Stimulated activated CD8-positive, alpha-beta memory T cell treated with anti-CD3 and anti-CD28 coated beads, Interleukin-7, amount 100 ng/mL, for 48 hours (primary cell): ENCODE data around the gene SECTM1.

Experiments used
- DNase-seq, 2 donors: peaks; one replicate each; pipeline ENCODE4 v3.0.0-alpha.2; 2020; ENCODE audit warnings: low read depth in 1 of 2; ENCODE audit errors: extremely low read depth in 1 of 2

The SECTM1 gene

DNA sequence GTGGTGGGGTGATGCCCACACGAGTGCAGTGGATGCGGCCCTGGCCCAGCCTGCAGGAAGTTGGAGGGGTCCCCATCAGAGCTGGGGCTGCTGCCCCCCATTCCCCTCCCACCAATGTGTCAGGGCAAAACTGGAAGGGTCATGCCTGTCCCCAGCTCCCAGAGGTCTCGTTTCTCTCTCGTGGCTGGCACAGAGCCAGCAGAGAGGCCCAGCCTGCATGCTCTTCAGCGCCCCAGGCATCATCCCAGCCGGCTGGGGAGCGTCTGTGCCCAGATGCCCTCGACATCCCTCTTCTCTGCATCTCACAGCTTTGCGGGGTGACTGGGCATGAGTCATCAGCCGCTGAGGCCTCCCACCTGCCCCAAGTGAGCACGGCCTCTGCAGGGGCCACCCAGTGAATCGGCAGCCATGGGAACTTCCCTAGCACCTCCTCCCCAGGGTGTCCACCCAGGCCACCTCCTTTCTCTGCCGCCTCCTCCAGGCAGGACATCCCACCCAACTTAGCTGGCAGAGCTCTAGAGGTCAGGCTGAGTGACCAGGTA is 50.3 kb downstream of the SECTM1 start:
- peak in 1 of 2 donors; percentile 79 for DNase-seq

DNA sequence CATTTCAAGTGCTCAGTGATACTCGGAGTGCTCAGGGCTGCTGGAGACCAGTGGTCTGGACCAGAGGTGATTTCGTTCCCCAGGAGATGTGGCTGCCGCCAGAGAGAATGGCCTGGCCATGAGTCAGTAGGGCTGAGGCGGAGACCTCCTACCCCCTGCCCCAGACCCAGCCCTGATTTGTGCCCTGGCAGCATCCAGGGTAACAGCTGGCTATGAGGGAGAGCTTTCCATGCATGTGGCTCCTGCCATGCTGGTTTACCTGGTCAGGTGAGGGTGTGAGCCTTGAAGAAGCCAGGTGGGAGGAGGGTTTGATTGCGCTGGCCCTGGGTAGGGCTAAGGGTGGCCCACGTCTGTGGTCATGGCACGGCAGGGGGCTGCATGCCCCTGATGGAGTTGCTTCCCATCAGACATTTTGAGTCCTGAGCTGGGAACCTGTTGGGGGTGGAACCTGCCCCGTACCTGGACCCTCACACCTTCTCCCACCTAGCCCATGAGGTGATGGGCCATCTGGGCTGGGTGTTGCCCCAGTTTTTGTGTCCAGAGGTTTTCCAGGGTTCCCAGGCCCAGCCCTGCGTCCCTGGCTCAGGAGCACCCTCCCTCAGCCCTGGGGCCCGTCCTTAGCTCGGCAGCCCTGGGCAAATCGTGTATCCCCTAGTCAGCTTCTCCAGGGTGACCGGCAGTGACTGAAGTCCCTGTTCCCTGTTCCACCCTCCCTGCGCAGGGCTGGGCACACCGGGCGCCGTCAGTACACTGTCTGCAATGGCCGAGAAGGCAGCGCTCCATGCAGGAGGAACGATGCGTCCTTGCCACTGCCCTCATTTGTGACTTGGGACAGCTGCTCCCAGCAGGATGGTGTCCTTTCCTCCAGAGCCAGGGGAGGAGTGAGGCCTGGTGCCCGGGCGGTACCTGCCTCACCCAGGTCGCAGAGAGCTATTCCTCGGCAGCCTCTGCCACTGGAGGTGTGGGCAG is 51.0 kb downstream of the SECTM1 start:
- no peak for DNase-seq

DNA sequence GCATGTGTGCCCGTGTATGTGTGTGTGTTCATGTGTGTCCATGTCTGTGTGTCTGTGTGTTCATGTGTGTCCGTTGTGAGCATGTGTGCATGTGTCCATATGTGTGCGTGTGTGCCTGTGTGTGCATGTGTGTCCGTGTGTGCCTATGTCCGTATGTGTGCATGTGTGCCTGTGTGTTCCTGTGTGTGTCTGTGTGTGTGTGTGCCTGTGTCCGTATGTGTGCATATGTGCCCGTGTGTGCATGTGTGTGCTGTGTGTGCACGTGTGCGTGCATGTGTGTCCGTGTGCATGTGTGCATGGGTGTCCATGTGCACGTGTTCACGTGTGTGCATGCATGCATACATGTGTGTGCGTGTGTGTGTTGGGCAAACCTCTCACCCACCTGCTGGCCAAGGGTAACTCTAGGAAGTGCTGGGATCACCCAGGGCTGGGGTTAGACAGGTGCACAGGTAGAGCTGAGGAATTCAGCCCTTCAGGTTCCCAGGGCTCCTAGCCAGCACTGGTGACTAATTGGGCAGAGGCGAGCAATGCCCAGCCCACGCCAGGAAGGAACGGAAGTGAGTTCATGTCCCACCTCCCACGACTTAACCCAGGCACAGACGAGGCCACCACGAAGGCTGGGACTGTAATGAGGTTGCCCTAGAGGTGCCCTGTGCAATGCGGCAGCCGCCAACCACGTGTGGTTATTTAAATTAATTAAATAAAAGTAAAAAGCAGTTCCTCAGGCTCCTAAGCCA is 51.9 kb downstream of the SECTM1 start:
- no peak for DNase-seq

GRCh38 chr17:82281076-82281475 is 52.5 kb downstream of the SECTM1 start:
- DNase-seq, result no peak

- DNase-seq, result no peak
These were observed 53.0 kb downstream of the SECTM1 start for GRCh38 chr17:82280537-82280936.

DNA sequence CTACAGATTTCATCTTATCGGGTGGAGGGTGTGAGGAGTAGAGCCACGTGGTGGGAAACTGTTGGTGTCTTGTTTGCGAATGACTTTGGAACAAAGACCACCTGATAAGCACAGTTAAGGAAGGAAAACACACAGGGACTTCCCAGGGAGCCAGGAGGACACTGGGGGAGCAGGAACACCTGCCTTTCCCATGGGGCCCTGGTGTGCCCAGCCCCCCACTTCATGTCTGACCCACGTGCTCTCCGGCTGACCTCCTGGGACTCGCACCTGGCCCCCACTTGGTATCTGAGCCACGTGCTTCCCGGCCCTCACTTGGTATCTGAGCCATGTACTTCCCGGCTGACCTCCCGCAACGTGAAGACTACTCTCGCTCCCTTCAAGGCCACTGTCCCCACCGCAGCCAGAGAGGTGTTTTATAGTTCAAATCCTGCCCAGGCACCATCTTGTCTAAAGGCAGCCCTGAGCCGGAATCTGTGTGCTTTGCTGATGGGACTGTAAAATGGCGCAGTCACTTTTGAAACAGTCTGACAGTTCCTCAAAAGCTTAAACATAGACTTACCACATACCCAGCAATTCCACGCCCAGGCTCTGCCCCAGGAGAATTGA is 54.7 kb downstream of the SECTM1 start:
- DNase-seq, result no peak

GRCh38 chr17:82278308-82278707 is 55.3 kb downstream of the SECTM1 start:
- no peak for DNase-seq

DNA sequence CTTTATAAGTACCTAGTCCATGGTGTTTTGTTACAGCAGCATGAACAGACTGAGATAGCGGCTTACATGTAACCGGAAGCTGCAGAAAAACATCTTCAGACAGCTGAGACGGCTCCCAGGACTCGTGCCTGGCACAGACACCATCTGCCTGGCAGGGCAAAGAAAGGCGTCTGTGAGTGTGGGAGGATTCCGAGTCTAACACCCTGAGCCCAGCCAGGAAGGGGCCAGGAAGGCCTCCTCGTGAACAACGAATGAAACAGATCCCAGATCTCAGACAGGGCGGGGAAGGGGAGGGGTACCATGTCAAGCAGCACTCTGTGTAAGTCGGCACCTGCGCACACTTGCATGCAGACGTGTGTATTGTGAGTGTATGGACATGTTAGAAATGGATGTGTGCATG is 55.7 kb downstream of the SECTM1 start:
- DNase-seq, result no peak

DNA sequence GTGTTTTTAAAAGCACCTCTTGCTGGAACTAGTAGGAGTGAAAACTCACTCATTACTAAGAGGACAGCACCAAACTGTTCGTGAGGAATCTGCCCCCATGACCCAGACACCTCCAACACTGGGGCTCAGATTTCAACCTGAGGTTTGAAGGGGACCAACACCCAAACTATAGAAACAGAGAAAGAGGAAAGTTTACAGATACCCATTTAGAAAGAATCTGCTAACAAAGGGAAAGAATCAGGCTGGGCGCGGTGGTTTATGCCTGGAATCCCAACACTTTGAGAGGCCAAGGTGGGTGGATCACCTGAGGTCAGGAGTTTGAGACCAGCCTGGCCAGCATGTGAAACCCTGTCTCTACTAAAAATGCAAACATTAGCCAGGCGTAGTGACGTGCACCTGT is 56.6 kb downstream of the SECTM1 start:
- DNase-seq, result no peak

DNA sequence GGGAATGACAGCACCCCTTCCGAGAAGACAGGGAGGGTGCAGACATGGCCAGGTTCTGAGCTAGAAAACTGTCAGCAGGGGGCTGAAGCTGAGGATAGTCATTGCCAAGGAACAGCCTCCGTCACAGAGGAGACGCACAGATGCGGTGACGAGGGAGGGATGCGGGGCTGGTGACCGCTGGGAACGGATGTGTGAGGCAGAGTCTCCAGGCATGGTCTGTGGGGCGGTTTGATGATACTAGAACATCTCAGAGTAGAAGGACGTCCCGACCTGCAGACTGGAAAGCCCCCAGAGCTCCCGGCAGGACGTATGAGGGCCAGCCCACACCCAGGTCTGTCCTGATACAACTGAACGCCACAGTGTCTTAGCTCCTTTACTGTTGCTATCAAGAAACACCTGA is 58.2 kb downstream of the SECTM1 start:
- no peak for DNase-seq

DNA sequence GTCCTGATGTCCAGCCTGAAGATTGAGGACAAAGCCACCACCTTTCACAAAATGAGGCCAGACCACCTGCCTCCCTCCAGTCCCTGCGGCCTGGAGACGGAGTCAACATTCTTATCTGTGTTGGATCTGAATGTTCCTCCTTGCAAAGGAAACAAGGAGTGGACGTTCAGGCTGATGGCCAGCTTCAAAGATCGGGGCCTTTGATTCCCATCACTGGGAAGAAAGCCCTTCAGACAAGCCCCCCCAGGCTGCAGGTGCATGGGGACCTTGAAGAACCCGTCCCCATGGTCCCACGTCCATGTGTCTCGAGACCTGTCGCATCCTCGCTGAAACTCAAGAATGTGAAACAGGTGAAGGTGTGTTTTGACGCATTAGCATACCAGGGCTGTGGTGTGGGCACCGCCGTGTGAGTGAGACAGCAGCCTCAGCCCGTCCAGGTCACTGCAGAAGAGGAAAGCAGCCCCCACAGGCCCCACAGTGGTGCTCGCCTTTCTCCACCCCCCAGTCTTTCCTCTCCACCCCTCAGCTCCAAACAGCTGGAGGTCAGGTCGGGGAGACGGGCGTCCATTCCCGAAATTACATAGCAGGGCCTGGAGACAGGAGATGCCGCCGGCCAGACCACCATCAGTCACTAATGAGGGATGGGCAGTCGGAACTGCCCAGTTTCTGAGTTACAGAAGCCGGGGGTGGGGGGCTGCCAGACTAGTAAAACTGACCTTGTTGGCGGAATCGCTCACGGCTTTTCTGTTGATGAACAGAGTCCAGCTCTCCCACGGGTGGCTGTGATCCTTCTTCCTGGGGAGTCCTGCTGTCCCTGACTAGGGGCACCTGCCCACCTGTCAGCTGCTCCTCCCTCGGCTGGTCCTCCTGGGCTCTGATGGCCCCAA is 59.2 kb downstream of the SECTM1 start:
- no peak for DNase-seq

GRCh38 chr17:82273327-82274133 is 60.0 kb downstream of the SECTM1 start, which contains the start of gene CSNK1D:
Gene CSNK1D, minus strand, starts transcription at chr17:82273700. Its CDS starts 319 bp downstream, at chr17:82273381.
- DNase-seq, result peak; percentile 84 to 87

DNA sequence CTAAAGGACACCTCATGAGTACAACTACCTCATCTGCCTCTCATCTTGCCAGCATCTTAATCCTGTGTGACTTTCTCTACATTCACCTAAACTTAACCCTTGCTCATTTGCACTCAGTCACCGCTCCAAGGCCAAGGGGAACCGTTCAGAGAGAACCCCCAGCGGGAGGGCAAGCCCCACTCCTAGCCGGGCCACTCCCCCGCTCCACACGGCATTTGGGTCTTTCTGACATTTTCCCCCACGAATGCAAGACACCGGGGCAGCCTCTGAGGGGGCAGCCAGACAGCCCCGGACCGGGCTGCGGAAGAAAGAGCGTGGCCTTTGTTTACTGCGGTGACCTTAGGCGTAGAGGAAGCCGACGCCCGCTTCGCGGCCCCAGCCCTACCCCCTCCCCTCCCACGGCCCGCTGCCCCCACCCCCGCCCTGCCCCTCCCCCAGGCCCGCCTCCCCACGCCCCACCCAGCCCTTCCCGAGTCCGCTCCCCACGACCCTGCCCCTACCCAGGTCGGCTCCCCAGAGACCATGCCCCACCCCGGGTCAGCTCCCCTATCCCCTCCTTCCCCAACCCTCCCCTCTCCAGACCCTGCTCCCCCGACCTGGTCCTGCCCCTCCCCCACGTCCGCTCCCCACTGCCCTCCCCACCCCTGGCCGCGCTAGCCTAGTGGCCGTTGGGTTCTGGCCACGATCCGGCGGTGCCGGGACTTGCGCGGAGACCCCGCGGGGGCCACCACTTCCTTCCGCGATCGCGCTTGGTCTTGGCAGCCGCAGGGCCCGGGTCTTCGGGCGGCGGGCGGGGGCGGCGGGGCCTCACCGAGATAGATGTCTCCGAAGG is 60.9 kb downstream of the SECTM1 start:
- no peak for DNase-seq

- no peak for DNase-seq
These were observed 62.2 kb downstream of the SECTM1 start for GRCh38 chr17:82271401-82271800.
